Neural progenitor cell (in vitro differentiated cells): Measurements from ENCODE around the gene DCTN4. TPM values are rescaled to one million over a fixed set of nuclear protein-coding genes. Genes with fewer than 3 reads are reported as not detected.

Experiments used
- DNase-seq: peaks from one replicate; pipeline ENCODE4 v3.0.0-alpha.2; 2016; ENCODE audit warnings: low spot score
- H2AFZ ChIP-seq: fragments of 200-600 bp; sonication (generic); replicated peaks from 2 replicates; pipeline ENCODE4 v1.6.1; 2016; ENCODE audit warnings: antibody characterized with exemption
- H3F3A ChIP-seq: fragments of 200-600 bp; sonication (generic); 2 replicates; pipeline ENCODE4 v1.6.1; 2016; ENCODE audit warnings: antibody characterized with exemption, low read depth
- H3K27ac ChIP-seq: fragments of 200-600 bp; sonication (generic); 2 replicates; pipeline ENCODE4 v1.5.1; 2016; ENCODE audit warnings: mild to moderate bottlenecking
- H3K27me3 ChIP-seq: fragments of 200-600 bp; sonication (generic); 2 replicates; pipeline ENCODE4 v1.6.1; 2016; ENCODE audit warnings: mild to moderate bottlenecking, moderate library complexity
- H3K36me3 ChIP-seq: fragments of 200-600 bp; sonication (generic); 2 replicates; pipeline ENCODE4 v1.5.1; 2016
- H3K4me1 ChIP-seq: fragments of 200-600 bp; sonication (generic); 2 replicates; pipeline ENCODE4 v1.6.1; 2016; ENCODE audit warnings: mixed run types
- H3K4me2 ChIP-seq: fragments of 200-600 bp; sonication (generic); 2 replicates; pipeline ENCODE4 v1.6.1; 2016
- H3K4me3 ChIP-seq: fragments of 200-600 bp; sonication (generic); 2 replicates; pipeline ENCODE4 v1.5.1; 2016
- H3K79me2 ChIP-seq: fragments of 200-600 bp; sonication (generic); 2 replicates; pipeline ENCODE4 v1.6.1; 2016; ENCODE audit warnings: low read depth
- H3K9ac ChIP-seq: fragments of 200-600 bp; sonication (generic); 2 replicates; pipeline ENCODE4 v1.6.1; 2016
- H3K9me3 ChIP-seq: fragments of 200-600 bp; sonication (generic); 2 replicates; pipeline ENCODE4 v1.5.1; 2016; ENCODE audit warnings: low read depth
- H4K20me1 ChIP-seq: fragments of 200-600 bp; sonication (generic); 2 replicates; pipeline ENCODE4 v1.6.1; 2016; ENCODE audit warnings: low read depth
- H3K27ac Mint-ChIP-seq: 3 replicates; pipeline ENCODE4 v1.8.0; 2021; ENCODE audit warnings: mixed read lengths
- H3K27me3 Mint-ChIP-seq: 2 replicates; pipeline ENCODE4 v1.8.0; 2022; ENCODE audit warnings: low read depth, mild to moderate bottlenecking, inconsistent platforms, moderate library complexity, mixed read lengths; ENCODE audit not compliant: insufficient read depth
- H3K36me3 Mint-ChIP-seq: 3 replicates; pipeline ENCODE4 v1.8.0; 2021; ENCODE audit warnings: mixed read lengths
- H3K4me1 Mint-ChIP-seq: 3 replicates; pipeline ENCODE4 v1.8.0; 2021; ENCODE audit warnings: mixed read lengths
- H3K4me3 Mint-ChIP-seq: 3 replicates; pipeline ENCODE4 v1.8.0; 2021; ENCODE audit warnings: mild to moderate bottlenecking, moderate library complexity, mixed read lengths
- H3K9me3 Mint-ChIP-seq: 3 replicates; pipeline ENCODE4 v1.8.0; 2020; ENCODE audit warnings: mixed read lengths
- CTCF ChIP-seq: fragments of 200-600 bp; sonication (generic); IDR thresholded peaks from 2 replicates; pipeline ENCODE4 v1.5.1; 2017; ENCODE audit warnings: antibody characterized with exemption, mild to moderate bottlenecking
- EZH2 ChIP-seq: fragments of 200-600 bp; sonication (generic); IDR thresholded peaks from 2 replicates; pipeline ENCODE4 v1.6.1; 2017; ENCODE audit warnings: antibody characterized with exemption, mild to moderate bottlenecking, moderate library complexity
- EZH2phosphoT487 ChIP-seq: fragments of 200-600 bp; sonication (generic); IDR thresholded peaks from 2 replicates; pipeline ENCODE4 v1.6.1; 2017; ENCODE audit warnings: antibody characterized with exemption
- total RNA-seq: library from RNA; depleted of rRNA; stranded (reverse); fragments of >200 nt; gene quantifications from 2 replicates; pipeline ENCODE4 v1.2.3, GENCODE V29; 2015; ENCODE audit warnings: low replicate concordance

Gene DCTN4
- total RNA-seq, 1 donor from 2014 or later, result 65.8 TPM

- Histone ChIP-seq H2AFZ (no peak overlapping the region), H3K79me2 (no peaks in the 10 kb centered on the region), H4K20me1 (no peaks in the 10 kb centered on the region), H3K9ac (no peak overlapping the region), H3K4me2 (no peak overlapping the region), H3K4me3 (no peak overlapping the region), H3K4me1 (no peaks in the 10 kb centered on the region), H3F3A (peaks cover 3% of the 10 kb centered on the region), H3K27ac (no peak overlapping the region), H3K9me3 (no peaks in the 10 kb centered on the region), H3K27me3 (no peaks in the 10 kb centered on the region), H3K36me3 (peaks cover 36% of the 10 kb centered on the region)
- TF ChIP-seq EZH2phosphoT487 (no peak), EZH2 (no peak), CTCF (no peak)
- no peak overlapping the region for H3K4me3 Mint-ChIP-seq
- H3K4me1 Mint-ChIP-seq, result no peaks in the 10 kb centered on the region
- no peak overlapping the region for H3K27ac Mint-ChIP-seq
- no peak for DNase-seq
- no peaks in the 10 kb centered on the region for H3K9me3 Mint-ChIP-seq
- H3K27me3 Mint-ChIP-seq, result no peaks in the 10 kb centered on the region
- peaks cover 25% of the 10 kb centered on the region for H3K36me3 Mint-ChIP-seq
Measured at GRCh38 chr5:150729859-150730258, 29.0 kb downstream of the DCTN4 start.

- no peak for DNase-seq
- peaks cover 38% of the 10 kb centered on the region for H3K36me3 ChIP-seq
- no peaks in the 10 kb centered on the region for H3K9me3 ChIP-seq
- H3F3A ChIP-seq, result peaks cover 3% of the 10 kb centered on the region
- no peak overlapping the region for H3K4me2 ChIP-seq
- no peak overlapping the region for H3K9ac ChIP-seq
- Mint-ChIP-seq H3K4me3 (no peak overlapping the region), H3K36me3 (peaks cover 20% of the 10 kb centered on the region), H3K4me1 (no peaks in the 10 kb centered on the region), H3K27me3 (no peaks in the 10 kb centered on the region), H3K9me3 (no peaks in the 10 kb centered on the region), H3K27ac (no peak overlapping the region)
- no peak overlapping the region for H3K27ac ChIP-seq
- no peak overlapping the region for H3K4me3 ChIP-seq
- H2AFZ ChIP-seq, result no peak overlapping the region
- no peaks in the 10 kb centered on the region for H3K4me1 ChIP-seq
- H3K79me2 ChIP-seq, result no peaks in the 10 kb centered on the region
- TF ChIP-seq EZH2phosphoT487 (no peak), CTCF (no peak), EZH2 (no peak)
- H4K20me1 ChIP-seq, result no peaks in the 10 kb centered on the region
- H3K27me3 ChIP-seq, result no peaks in the 10 kb centered on the region
Measured at GRCh38 chr5:150723845-150724244, 35.0 kb downstream of the DCTN4 start.

DNA sequence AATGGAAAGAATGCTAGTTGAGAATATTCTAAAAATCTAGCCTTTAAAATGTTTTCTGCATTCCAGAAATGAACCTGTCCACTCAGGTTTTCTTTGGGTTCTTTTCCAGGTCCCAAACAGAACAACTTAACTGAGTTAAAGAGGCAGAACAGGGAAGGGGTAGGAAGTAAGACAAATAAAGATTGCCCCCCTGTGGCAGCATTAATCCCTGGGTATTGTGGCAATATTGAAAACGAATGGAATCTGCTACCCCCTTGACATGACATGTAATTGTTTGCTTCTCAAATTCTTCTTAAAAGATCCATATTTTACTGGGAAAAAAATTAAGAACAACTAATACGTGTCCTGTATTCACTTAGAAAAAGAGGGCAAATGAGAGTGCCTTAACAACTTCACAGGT lies 48.7 kb downstream of the DCTN4 start:
- peaks cover 4% of the 10 kb centered on the region for H3K36me3 Mint-ChIP-seq
- Histone ChIP-seq H3K79me2 (no peaks in the 10 kb centered on the region), H3K4me2 (no peak overlapping the region), H3K36me3 (peaks cover 8% of the 10 kb centered on the region), H2AFZ (no peak overlapping the region), H3K4me1 (no peaks in the 10 kb centered on the region), H3K4me3 (no peak overlapping the region), H3K27me3 (no peaks in the 10 kb centered on the region), H4K20me1 (no peaks in the 10 kb centered on the region), H3F3A (no peaks in the 10 kb centered on the region), H3K27ac (no peak overlapping the region), H3K9me3 (no peaks in the 10 kb centered on the region), H3K9ac (no peak overlapping the region)
- H3K27me3 Mint-ChIP-seq, result no peaks in the 10 kb centered on the region
- H3K4me1 Mint-ChIP-seq, result no peaks in the 10 kb centered on the region
- no peak overlapping the region for H3K4me3 Mint-ChIP-seq
- TF ChIP-seq CTCF (peak; percentile 39), EZH2 (no peak)
- no peak overlapping the region for H3K27ac Mint-ChIP-seq
- DNase-seq, result peak; percentile 8
- no peaks in the 10 kb centered on the region for H3K9me3 Mint-ChIP-seq
